ENCODE results near the gene HES5.

Gene HES5

DNA sequence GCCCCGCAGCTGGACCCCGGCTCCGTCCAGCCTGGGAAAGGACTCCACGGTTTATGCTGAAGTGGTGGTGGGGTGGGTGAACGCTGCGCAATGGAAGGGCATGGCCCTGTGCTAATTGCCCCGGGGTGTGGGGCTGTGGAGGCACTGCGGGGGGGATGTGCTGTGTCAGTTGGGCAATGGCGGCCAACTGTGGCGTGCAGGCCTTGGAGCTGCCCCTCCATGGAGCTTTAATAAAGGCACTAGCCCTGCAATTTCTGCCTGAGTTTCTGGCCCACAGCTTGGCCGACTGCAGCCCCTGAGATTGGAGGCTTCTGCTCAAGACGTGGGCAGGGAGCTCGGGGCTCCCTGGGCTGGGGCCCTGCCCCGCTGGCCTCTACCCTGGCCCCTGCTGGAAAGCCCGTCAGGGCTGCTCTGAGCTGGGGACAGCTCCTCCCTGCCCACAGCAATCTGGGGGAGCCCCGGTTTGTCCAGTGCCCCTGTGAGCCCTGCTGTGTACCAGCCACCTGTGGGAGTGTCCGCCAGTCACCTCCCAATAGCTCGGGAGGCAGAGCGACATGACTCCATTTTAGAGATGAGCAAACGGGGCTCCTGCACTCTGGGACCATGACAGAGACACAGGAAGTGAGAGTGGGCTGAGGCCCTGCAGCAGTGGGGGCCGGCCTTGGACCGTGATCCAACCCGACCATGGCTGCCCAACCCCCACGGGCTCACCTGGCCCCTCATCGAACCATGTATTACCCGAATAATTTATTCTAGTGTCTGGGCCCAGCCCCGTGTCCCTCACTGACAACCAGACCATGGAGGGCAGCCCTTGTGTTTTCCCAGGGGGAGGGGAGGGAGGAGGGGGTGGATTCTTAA lies 17.4 kb upstream of the HES5 start:
- in situ Hi-C loops (cut with MboI; ENCODE audit: low sequenced_read_pairs): no loop called here

DNA sequence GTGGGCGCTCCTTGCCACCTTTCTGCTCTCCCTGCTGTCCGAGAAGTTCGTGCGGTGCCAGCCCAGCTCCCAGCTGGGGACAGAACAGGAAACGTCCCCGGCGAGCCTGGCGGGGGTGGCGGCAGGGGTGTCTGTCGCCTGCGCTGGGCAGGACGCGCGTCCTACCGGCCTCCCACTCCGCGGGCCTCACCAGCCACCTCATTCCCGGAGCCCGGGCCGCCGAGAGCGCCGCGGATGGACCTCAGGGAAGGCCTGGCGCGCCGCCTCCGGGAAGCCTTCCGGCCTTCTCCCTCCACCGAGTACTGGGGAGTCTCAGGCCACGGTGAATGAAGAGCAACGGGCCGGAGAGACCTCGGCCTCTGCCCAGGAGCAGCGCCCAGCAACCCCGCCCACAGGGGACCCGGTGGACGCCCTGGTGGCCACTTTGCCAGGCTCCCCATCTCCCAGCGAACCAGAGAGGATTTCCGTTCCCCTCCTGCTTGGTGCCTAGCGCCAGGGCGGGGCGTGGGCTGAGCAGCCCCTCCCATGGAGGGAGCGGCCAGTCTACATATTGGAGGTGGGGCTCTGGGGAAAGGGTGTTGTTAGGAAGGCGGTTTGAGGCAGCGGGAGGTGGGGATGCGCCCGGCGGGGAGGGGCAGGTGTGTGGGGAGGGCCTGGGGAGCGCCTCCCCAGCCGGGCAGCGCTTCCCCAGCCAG lies 16.6 kb upstream of the HES5 start:
- in situ Hi-C loops (cut with MboI; ENCODE audit: low sequenced_read_pairs): no loop called here

DNA sequence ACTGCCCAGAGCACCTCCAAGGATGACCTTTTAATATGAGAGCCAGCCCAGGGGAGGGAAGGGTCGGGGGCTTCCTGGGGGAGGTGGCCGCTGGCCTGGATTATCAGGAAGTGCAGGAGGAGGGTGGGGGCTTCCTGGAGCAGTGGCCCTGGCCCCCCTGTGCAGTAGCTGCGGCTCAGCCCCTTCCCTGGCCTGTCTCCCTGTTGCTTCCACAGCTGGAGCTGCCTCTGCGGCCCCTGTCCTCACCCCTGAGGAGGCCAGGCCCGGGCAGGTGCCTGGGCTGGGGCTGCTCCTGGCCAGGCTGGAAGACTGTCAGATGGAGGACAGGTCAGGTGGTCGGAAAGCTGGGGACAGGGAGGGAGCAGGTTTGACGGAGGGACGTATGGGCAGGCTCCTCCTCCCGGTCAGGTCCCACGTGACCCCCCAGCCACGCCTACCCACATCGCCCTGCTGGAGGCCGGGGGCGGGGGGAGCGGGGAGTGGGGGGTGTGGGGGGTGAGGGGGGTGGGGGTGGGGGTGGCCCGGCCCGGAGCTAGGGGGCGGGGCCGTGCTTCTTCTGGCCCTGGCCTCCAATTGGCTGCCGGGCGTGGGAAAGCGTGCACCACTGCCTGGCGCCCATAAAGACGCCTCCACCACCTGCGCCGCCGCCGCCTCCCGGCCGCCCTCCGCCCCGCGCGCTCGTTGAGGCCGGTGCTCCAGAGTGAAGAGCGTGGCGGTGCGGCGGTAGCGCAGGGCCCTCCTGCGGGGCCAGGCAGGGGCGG lies 15.9 kb upstream of the HES5 start:
- in situ Hi-C loops (cut with MboI; ENCODE audit: low sequenced_read_pairs): no loop called here

DNA sequence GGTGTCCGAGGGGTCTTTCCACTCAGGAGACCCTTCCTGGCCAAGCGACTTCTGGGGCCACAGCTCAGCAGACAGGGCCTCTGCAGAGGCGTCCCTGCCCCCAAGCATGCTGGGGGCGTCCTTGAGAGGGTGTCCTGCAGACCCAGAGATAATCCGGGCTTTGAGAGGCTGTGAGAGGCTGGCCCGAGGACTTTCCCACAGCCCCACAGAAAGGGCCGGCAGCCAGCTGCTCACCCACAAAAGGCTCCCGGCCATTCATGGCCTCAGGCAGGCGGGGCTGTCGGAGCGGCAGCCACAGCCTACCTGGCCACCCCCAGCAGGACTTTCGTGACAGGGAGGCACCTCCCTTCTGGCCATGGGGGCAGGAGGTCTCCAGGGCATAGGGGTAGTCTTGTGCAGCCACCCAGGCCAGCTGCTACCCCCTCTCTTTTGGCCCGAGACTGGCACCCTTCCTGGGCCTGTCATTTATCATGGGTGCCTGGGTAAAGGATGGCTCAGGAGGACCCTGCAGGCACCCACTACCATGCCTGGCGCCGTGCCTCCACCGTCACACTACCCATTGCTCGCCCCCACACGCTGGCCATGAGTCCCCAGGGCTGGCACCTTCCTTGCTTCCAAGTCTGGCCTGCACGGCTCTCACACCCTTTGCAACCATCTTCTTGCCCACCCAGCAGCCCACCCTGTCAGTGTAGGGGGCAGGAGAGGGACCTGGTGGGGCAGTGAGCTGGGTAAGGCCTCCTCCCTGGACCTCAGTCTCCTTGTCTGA lies 15.0 kb upstream of the HES5 start:
- in situ Hi-C loops (cut with MboI; ENCODE audit: low sequenced_read_pairs): no loop called here

DNA sequence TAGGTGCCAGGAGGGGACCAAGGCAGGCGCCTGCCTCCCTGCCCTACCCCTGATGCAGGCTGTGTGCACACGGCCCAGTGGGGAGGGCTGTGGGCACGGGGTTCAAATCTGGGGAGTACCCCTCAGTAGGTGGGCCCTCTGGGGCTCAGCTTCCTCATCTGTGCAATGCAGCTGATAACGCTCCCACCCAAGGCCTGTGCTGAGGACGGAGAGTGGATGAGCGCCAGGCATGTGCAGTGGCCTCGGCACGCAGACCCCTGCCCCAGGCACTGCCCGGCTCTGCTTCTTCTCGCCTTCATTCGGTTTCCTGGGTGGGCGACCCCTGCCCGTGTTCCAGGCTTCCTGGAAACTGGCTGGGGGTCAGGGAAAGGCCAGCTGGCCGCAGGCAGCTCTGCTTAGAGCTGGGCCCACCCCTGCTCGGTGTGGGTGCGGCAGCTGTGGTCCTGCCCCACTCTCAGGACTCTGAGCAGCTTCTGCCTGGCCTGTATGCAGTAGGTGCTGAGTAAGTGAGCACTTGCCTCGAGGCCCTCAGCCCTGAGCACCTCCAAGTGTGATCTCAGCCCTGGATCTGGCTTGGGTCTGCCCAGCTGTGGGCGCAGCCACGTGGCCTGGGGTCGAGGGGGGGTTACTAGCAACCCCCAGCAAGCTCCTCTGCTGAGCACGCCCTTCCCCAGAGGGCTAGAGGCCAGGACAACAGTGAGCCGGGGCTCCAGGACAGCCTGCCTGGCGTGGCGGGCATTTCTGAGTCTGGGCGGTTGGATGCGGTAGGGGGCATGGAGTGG lies 14.2 kb upstream of the HES5 start:
- in situ Hi-C loops (cut with MboI; ENCODE audit: low sequenced_read_pairs): no loop called here

DNA sequence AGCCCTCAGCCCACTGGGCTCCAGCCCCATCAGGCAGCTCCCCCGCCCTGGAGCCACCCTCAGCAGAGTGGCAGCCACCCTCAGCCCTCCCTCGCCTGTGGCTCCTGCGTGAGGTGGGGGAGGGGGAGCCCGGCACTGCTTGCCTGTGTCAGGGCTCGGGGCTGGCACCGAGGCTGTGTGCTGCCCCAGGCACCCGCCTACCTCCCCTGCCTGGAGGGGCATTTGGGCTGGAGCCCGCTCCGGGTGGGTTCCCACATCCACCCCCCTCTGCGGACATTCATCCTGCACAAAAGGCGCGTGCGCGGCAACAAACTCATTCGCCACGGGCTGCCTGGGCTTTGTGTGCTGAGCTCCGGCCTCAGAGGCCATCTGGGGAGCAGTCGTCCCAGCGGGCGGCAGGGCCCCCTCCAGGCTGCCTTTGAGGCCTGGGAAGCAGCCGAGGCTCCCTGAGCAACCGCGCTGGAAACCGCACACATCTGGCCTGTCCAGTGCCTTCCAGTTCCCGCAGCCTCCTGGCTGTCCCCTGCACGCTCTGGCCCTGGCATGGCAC lies 13.6 kb upstream of the HES5 start:
- in situ Hi-C loops (cut with MboI; ENCODE audit: low sequenced_read_pairs): no loop called here

DNA sequence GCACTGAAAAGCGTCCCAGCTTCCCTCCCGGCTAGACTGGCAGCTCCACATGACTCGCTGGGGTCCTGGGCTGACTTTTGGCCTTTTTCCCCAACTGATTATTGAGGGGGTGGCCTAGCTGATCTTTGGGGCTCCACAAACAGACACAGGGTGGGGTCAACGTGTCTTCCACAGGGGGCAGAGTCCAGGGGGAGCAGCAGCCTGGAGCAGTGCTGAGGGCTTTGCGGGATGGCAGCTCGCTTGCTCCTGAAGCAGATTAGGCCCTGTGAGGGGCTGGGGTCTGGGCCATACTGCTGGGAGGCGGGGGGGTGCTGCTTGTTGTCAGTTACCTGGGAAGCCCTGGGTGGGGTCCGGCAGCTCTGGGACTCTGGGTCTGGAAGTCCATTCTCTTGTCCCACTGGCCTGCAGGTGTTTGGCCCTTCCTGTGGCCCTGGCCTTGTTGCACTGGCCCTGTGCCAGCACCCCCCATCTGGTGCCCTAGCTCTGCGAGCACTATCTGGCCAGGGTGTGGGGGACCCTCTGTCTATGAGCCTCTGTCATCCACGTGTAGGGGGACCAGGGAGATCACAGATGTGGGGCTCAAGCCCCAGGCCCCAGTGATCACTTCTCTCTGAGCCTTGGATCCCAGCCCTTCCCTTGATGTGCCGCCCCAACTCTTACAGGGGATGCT lies 12.3 kb upstream of the HES5 start:
- in situ Hi-C loops (cut with MboI; ENCODE audit: low sequenced_read_pairs): no loop called here

DNA sequence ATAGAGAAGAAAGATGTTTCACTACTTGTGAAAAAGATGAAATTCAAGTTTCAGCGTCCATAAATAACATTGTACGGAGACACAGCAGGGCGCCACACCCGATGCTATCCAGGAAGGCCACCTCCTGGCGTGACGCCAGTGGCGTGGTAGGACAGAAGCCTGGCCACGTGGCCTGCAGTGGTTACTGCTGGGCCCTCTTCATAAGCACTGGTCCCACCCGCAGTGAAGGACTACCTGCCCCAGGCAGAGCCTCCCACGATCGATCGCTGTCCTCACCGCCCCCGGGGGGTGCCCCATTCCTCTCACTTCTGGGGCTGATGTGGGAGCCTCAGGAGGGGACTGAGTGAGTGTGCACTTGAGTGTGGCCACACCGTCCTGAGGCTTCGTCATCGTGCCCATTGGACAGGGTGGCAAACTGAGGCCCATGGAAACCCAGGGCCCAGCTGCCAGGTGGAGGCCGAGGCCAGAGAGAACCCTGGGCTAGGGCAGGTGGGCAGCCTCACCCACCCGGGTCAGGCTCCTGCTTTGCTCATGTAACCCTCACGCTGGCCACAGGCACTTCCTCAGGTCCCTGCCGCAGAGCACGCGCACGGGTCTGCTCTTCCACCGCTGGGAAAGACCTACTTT lies 11.7 kb upstream of the HES5 start:
- in situ Hi-C loops (cut with MboI; ENCODE audit: low sequenced_read_pairs): no loop called here

DNA sequence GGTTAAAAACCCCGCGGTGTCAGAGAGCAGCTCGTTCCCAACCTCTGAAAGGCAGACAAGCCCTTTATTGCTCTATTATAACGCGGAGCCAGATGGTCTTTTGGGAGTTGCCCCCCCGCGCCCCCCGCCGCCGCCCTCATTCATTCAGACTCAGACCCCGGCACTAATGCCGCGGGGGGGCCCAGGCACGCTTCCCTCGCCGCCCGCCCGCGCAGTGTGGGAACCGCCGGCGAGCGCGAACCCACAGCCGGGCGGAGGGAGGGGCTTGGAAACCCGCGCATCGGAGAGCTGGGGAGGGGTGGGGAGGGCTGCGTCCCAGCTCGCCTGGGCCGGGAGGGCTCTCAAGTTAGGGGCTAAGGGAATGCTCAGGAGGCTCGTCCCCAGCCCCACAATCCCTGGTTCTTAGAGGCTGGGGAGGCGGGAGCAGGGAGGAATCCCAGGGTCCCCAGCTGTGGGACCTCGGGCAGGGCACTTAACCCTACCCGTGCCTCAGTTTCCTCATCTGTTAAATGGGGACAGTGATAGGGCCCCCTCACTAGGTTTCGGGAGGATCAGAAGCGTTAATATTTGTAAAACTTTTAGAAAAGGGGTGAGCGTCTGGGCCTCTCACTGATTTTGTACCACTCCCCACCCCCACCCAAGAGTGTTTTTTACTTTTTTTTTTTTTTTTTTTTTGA lies 10.9 kb upstream of the HES5 start:
- in situ Hi-C loops (cut with MboI; ENCODE audit: low sequenced_read_pairs): no loop called here

DNA sequence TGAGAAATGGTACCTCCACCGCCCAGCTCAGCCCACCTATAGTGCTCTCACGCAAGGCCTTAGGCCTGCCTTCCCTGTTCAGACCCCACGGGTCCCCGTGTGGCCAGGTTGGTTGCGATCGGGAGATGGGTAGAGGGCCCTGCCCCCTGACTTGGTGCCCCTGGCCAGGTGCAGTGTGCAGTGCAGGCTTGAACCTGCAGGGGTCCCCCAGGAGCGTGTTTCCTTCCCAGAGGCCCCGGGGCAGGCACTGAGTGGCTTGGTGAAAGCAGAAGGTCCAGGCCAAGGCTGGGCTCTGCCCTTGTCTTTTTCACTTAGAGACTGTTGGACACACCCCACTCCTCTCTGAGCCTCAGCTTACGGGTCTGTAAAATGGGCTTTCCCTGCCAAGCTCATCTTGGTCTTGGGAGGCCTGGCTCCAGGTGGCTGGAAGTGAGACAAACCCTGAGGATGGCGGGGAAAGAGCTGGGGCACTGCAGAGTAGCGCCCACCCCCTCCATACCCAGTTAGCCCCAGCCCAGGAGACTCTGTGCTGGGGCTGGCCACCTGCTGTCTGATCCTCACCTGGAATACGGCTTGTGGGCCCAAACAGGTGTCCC lies 9.3 kb upstream of the HES5 start:
- in situ Hi-C loops (cut with MboI; ENCODE audit: low sequenced_read_pairs): no loop called here

DNA sequence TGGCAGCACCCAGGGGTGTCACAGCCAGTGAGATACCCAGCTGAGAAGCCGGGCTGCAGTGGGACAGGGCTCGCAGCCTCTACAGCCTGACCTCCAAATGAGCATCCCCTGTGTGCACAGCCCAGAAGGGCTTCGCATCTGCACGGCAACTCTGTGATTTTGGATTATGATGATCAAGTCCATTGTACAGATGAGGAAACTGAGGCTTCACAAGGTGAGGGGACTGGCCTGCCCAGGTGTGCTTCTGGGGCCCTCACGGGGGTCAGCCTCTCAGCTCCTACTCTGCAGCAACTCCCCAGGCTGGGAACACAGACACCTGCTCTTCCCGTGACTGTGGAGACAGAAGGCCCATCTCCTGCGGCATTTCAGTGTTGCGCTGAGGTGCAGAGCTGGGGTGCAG lies 8.8 kb upstream of the HES5 start:
- in situ Hi-C loops (cut with MboI; ENCODE audit: low sequenced_read_pairs): no loop called here

DNA sequence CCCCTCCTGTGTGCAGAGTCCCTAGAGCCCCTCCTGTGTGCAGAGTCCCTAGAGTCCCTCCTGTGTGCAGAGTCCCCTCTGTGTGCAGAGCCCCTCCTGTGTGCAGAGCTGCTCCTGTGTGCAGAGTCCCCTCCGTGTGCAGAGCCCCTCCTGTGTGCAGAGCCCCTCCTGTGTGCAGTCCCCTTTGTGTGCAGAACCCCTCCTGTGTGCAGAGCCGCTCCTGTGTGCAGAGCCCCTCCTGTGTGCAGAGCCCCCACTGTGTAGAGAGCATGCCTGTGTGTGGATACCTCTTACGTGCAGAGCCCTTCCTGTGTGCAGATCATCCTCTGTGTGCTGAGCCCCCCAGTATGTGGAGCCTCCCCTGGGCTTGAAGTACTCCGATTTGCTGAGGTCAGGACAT lies 8.3 kb upstream of the HES5 start:
- in situ Hi-C loops (cut with MboI; ENCODE audit: low sequenced_read_pairs): no loop called here

DNA sequence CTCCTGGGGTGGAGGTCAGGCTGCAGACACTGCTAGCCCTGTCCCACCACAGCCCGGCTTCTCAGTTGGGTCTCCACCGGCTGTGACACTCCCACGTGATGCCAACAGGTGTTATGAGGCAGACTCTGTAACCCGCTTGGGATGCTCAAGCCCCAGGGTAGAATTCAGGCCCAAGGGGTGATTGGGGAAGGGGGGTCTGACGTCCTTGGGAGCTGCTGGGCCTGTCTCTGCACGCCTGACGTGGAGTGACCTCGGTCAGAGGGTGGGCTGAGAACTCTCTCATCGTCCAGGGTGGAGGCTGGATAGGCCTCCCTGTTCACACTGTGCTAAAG lies 7.7 kb upstream of the HES5 start:
- in situ Hi-C loops (cut with MboI; ENCODE audit: low sequenced_read_pairs): no loop called here

DNA sequence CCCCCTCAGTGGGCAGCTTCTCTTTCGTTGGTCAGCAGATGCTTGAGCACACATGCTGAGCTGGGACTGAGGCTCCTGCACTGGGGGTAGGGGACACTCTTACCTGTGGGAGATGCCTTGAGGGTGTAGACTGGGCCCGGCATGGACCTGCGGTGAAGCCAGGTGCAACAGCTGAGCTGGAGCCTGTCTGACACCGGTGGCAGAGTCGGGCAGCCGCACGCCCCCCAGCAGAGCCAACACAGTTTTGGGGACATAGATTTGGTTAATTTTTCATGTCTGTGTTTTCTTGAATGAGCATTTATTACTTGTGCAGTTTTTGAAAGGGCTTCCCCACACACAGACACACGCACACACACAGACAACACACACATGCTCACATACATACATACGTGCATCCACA lies 5.9 kb upstream of the HES5 start:
- in situ Hi-C loops (cut with MboI; ENCODE audit: low sequenced_read_pairs): no loop called here

DNA sequence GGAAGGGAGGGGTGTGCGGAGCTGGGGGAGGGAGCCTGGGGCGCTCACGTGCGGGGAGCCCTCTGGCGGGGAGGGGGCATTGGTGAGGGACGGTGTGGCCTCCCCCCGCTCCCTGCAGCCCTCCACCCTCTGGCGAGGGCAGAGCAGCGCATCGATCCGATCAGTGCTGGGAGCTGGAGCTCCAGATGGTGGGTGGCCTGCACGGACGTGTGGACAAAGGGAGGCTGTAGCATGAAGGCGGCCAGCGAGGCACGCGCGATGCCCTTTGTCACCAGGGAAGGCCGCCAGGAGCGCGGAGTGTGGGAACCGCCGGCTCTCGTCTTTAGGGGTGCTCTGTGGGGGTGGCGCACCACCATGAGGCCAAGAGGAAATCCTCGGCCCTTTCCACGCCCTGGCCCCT lies 5.4 kb upstream of the HES5 start:
- in situ Hi-C loops (cut with MboI; ENCODE audit: low sequenced_read_pairs): no loop called here

DNA sequence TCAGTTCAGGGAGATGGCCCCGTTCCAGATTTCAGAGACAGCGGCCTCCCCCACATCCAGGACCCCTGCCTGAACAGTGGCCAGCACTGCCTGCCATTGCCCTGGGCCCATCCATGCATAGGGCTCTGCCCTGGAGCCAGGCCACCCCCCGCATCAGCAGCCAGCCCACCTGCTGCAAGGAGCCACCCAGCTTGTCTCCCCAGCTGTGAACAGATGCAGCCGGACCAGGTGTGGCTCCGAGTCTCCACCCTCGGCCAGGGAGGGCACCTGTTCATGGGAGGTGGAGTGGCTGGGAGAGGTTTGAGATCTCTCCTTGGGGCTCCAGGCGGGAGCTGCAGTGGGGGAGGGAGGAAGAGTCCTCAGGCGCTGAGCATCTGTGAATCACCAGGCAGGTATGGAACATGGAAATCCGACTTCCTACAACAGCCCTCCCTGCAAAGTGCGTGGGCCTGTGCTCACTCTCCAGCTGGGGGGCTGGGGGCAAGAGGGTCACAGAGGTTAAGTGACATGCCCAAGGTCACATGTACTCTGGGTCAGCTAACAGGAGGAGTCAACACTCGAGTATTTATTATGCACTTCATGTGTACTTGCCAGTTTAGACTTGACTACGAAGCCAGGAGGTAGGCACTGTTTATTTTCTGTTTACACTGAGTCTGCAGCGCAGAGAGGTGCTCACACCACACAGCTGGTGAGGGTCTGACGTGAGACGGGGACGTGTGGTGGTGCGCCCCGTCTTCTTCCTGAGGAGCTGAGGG lies 4.8 kb upstream of the HES5 start:
- in situ Hi-C loops (cut with MboI; ENCODE audit: low sequenced_read_pairs): no loop called here

DNA sequence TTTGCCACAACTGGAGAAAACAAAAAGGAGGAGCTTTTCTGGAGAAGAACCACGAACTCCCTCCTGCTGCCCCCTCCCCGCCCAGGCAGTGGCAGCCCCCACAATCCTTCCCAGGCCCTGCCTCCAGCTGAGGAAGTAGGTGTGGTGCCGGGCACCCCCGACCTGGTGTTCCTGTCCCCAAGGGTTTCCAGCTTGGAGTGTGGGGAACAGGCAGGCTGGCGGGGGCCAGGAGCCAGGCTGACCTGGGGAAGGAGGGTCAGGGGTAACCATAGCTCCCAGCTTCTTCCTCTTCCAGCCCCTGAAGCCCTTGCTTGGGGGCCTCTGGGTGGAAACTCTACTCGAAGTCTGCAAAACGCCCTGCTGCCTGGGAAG lies 4.2 kb upstream of the HES5 start:
- in situ Hi-C loops (cut with MboI; ENCODE audit: low sequenced_read_pairs): no loop called here

DNA sequence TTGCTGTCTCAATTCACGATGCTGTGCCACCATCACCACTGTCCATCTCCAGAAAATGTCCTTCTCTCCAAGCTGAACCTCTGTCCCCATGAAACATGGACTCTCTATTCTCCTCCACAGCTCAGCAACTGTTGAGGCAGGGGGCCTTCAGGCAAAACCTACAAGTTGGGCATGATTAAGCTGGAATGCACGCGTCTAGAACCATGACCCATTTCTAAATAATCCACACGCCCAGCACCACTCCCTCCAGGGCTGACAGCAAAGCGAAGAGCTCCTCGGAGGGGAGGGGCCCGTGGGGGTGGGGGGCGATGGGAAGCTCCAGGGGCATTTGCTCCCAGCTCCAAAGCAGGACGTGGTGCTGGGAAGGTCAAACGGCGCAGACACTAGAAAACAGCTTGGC lies 3.3 kb upstream of the HES5 start:
- in situ Hi-C loops (cut with MboI; ENCODE audit: low sequenced_read_pairs): no loop called here
